ENCODE results near the gene CTNS.

DNA sequence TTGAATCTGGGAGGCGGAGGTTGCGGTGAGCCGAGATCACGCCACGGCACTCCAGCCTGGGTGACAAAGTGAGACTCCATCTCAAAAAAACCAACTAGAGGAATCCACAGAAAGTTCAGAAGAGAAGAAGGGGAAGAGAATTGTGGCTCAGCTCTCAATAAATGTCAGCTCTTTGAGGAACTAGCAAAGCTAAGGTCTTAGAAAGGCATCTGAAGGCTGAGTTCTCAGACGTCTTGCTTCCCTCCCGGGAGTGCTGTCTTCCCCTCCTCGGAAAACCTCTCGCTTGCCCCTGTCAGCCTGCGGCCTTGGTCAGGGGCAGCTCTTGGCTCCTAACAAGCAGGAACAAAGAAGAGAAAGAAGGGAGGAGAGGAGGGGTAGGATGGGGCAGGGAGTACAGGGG is 5.8 kb upstream of the CTNS start:
- TF ChIP-seq, protein P1, sequence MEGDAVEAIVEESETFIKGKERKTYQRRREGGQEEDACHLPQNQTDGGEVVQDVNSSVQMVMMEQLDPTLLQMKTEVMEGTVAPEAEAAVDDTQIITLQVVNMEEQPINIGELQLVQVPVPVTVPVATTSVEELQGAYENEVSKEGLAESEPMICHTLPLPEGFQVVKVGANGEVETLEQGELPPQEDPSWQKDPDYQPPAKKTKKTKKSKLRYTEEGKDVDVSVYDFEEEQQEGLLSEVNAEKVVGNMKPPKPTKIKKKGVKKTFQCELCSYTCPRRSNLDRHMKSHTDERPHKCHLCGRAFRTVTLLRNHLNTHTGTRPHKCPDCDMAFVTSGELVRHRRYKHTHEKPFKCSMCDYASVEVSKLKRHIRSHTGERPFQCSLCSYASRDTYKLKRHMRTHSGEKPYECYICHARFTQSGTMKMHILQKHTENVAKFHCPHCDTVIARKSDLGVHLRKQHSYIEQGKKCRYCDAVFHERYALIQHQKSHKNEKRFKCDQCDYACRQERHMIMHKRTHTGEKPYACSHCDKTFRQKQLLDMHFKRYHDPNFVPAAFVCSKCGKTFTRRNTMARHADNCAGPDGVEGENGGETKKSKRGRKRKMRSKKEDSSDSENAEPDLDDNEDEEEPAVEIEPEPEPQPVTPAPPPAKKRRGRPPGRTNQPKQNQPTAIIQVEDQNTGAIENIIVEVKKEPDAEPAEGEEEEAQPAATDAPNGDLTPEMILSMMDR (IDR thresholded peaks at IDR 0.05): no peak
- no peak for TF ChIP-seq POLR2A (IDR thresholded peaks at IDR 0.05)
- no peak for TF ChIP-seq POLR2AphosphoS5 (IDR thresholded peaks at IDR 0.05)
- no peak for TF ChIP-seq EP300 (IDR thresholded peaks at IDR 0.05)
